OCI-LY1 (cell line): ENCODE data around the gene HOTAIR.

Experiments used
- EZH2 ChIP-seq: fragments of 200-600 bp; sonication (generic), shearing (Covaris generic); IDR thresholded peaks from 2 replicates; pipeline ENCODE4 v1.8.0; 2017; ENCODE audit warnings: borderline replicate concordance, mixed run types, mild to moderate bottlenecking, antibody characterized with exemption, low read length, moderate library complexity, mixed read lengths
- TF ChIP-seq, protein P1 (sequence below): fragments of 200-600 bp; sonication (generic), shearing (Covaris generic); IDR thresholded peaks from 2 replicates; pipeline ENCODE4 v1.5.1; 2017; ENCODE audit warnings: mild to moderate bottlenecking, antibody characterized with exemption, low read length, moderate library complexity, mixed read lengths

GRCh38 chr12:53965281-53966084 is 9.3 kb downstream of the HOTAIR start:
- TF ChIP-seq EZH2: no peak
- TF ChIP-seq, protein P1, sequence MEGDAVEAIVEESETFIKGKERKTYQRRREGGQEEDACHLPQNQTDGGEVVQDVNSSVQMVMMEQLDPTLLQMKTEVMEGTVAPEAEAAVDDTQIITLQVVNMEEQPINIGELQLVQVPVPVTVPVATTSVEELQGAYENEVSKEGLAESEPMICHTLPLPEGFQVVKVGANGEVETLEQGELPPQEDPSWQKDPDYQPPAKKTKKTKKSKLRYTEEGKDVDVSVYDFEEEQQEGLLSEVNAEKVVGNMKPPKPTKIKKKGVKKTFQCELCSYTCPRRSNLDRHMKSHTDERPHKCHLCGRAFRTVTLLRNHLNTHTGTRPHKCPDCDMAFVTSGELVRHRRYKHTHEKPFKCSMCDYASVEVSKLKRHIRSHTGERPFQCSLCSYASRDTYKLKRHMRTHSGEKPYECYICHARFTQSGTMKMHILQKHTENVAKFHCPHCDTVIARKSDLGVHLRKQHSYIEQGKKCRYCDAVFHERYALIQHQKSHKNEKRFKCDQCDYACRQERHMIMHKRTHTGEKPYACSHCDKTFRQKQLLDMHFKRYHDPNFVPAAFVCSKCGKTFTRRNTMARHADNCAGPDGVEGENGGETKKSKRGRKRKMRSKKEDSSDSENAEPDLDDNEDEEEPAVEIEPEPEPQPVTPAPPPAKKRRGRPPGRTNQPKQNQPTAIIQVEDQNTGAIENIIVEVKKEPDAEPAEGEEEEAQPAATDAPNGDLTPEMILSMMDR: no peak
